ENCODE results near the gene FKBP1B. TPM values are rescaled to one million over a fixed set of nuclear protein-coding genes. Genes with fewer than 3 reads are reported as not detected.
"Not testable (repeated sequence)": the region's sequence is repeated elsewhere in the genome, so short reads cannot be mapped to it uniquely, and the experiment has no call there.

The FKBP1B gene
- total RNA-seq (2012; rRNA removed) = 9.6 and 10.9 TPM in 2 replicates

DNA sequence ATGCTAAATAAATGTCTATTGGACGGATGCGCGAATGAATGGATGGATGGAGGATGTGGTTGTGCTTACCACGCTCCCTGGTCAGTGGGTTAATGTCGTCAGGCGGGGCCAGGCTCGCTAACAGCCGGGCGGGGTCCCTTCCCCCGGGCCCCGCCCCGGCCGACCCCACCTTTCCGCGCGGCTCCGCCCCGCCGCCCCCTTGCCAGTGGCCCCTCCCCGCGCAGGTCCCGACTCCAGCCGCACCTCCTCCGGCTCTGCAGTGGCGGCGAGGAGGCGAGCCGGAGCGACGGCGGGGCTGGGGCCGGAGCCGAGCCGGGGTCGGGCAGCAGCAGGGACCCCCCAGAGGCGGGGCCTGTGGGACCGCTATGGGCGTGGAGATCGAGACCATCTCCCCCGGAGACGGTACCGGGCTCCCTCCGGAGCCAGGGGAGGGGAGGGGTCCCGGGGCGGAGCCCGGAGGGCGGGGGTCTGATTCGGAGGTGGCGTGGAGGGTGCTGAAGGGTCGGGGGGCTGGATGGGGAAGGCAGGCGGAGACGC, at the start of gene FKBP1B:
FKBP1B (plus strand) TSS at position 257 of the 537 bp plus-strand sequence; CDS start at position 366, 109 bp downstream.
- H3K4me3 ChIP-seq (ENCODE audit: low read length) = peak within 1 kb of the TSS; percentile 76
- no peaks in the 10 kb centered on the region for H3K36me3 ChIP-seq (ENCODE audit: insufficient read depth, low read length)
- peak within 1 kb of the TSS; percentile 54 for H3K9ac ChIP-seq (ENCODE audit: low read depth, low read length)
- H3K4me2 ChIP-seq (ENCODE audit: low read length) = peak within 1 kb of the TSS; percentile 91
- H3K4me1 ChIP-seq (ENCODE audit: control insufficient read depth, insufficient read depth, low read length) = peaks cover 15% of the 10 kb centered on the region
- H3K9me3 ChIP-seq (replicated peaks; ENCODE audit: low read length) = no peaks in the 10 kb centered on the region
- no peaks in the 10 kb centered on the region for H3K27me3 ChIP-seq (ENCODE audit: control insufficient read depth, insufficient read depth, low read length)

DNA sequence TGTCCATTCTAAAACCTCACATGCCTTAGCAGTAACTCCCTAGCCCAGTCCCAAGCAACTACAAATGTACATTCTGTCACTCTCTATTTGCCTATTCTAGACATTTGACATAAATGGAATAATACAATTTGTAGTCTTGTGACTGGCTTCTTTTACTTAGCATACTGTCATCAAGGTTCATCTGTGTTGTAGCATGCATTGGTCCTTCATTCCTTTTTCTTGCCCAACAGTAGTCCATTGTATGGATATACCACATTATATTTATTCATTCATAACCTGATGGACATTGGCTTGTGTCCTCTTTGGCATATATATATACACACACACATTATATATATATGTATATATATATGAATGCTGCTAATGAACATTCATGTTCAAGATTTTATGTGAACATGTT, 41.8 kb upstream of the FKBP1B start:
- Histone ChIP-seq H3K4me1 (ENCODE audit: control insufficient read depth, insufficient read depth, low read length) (peaks cover 18% of the 10 kb centered on the region), H3K27me3 (ENCODE audit: control insufficient read depth, insufficient read depth, low read length) (no peaks in the 10 kb centered on the region), H3K4me3 (ENCODE audit: low read length) (no peak overlapping the region), H3K36me3 (ENCODE audit: insufficient read depth, low read length) (no peaks in the 10 kb centered on the region), H3K9me3 (replicated peaks; ENCODE audit: low read length) (no peaks in the 10 kb centered on the region), H3K4me2 (ENCODE audit: low read length) (no peak overlapping the region), H3K9ac (ENCODE audit: low read depth, low read length) (no peak overlapping the region)

DNA sequence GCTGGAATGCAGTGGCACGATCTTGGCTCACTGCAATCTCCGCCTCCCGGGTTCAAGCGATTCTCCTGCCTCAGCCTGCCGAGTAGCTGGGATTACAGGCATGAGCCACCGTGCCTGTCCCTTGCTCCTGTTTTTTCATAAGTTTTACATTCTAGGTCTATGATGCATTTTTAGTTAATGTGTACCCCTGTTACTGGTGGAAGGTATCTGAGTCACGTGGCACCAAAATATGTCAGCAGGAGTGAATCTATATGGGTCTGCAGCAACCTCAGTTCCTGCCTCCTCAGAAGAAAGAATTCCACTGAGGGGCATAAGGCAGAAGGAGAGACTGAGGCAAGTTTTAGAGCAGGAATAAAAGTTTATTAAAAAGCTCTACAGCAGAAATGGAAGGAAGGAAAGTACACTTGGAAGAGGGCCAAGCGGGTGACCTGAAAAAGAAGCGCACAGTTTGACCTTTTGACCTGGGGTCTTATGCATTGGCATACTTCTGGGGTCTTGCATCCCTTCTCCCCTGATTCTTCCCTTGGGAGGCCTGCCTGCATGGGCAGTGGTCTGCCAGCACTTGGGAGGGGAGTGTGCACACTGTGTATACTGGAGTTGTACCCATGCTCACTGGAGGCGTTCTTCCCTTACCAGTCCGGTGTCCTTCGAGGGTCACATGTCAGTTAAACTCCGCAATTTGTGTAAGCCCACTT, 40.7 kb upstream of the FKBP1B start:
- no peak overlapping the region for H3K9ac ChIP-seq (ENCODE audit: low read depth, low read length)

DNA sequence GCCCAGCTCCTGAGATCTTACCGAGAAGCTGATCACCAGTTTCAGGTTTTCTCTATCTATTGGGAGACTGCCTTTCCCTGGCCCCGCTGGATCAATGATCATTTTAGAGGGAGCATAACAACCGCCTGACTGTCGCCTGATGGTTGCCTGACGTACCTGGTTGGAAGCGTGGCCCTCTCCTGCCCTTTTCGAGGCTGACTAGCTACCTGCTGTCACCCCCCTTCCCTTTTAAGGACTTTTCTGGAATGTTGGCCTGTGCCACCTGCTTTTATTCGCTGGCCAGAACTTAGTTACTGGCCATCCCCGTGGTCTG, 40.2 kb upstream of the FKBP1B start:
- Histone ChIP-seq H3K4me3 (ENCODE audit: low read length) (peak overlapping the region; percentile 73), H3K9me3 (replicated peaks; ENCODE audit: low read length) (no peaks in the 10 kb centered on the region), H3K4me1 (ENCODE audit: control insufficient read depth, insufficient read depth, low read length) (peaks cover 18% of the 10 kb centered on the region), H3K4me2 (ENCODE audit: low read length) (peak overlapping the region; percentile 94), H3K36me3 (ENCODE audit: insufficient read depth, low read length) (no peaks in the 10 kb centered on the region), H3K9ac (ENCODE audit: low read depth, low read length) (peak overlapping the region; percentile 79), H3K27me3 (ENCODE audit: control insufficient read depth, insufficient read depth, low read length) (no peaks in the 10 kb centered on the region)

More for the DNA sequence above, 40.7 kb upstream of the FKBP1B start:
- H3K4me2 ChIP-seq (ENCODE audit: low read length) = no peak overlapping the region
- no peaks in the 10 kb centered on the region for H3K36me3 ChIP-seq (ENCODE audit: insufficient read depth, low read length)
- peak overlapping the region; percentile 73 for H3K4me3 ChIP-seq (ENCODE audit: low read length)
- no peaks in the 10 kb centered on the region for H3K9me3 ChIP-seq (replicated peaks; ENCODE audit: low read length)
- H3K4me1 ChIP-seq (ENCODE audit: control insufficient read depth, insufficient read depth, low read length) = peaks cover 18% of the 10 kb centered on the region
- H3K27me3 ChIP-seq (ENCODE audit: control insufficient read depth, insufficient read depth, low read length) = no peaks in the 10 kb centered on the region

DNA sequence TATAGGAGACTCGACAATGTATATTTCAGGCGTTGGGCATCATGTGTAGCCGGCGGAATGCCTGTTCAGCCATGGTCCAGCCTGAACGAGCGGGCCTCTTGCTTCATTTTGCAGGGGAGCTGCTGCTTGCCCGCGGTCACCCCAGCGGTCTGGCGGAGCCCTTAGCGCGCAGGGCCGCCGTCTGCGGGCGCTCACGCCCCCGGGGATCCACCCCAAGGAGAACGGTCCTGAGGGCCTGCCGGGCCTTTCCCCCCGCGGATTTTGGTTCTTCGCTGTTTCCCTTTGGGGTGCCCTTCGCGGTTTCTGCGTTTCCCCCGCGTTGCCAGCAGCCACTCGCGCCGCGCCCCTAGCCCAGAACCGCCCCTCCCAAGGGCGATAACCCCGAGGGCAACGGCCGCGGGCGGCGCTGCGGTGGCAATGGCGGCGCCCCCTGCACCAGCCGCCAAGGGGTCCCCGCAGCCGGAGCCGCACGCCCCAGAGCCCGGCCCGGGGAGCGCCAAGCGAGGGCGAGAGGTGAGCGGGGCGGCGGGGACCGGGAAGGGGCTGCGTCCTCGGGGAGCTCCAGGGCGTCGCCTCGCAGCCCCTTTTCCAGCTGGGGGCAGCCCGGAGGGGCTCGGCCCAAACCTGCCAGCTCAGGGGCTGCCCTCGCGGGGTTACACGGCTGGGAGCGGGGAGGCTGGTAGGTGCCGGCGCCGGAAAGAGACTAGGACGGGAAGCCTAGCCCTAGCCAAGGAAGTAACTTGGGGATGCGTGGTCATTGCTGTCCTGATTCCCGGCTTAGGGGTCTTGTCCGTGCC, 39.7 kb upstream of the FKBP1B start, which contains the start of gene MFSD2B:
MFSD2B (plus strand) TSS at position 406 of the 797 bp plus-strand sequence; CDS start at position 418, 12 bp downstream.
- Histone ChIP-seq H3K36me3 (ENCODE audit: insufficient read depth, low read length) (no peaks in the 10 kb centered on the region), H3K9me3 (replicated peaks; ENCODE audit: low read length) (no peaks in the 10 kb centered on the region), H3K9ac (ENCODE audit: low read depth, low read length) (peak within 1 kb of the TSS; percentile 79), H3K4me3 (ENCODE audit: low read length) (peak within 1 kb of the TSS; percentile 73), H3K4me1 (ENCODE audit: control insufficient read depth, insufficient read depth, low read length) (peaks cover 22% of the 10 kb centered on the region), H3K4me2 (ENCODE audit: low read length) (peak within 1 kb of the TSS; percentile 94), H3K27me3 (ENCODE audit: control insufficient read depth, insufficient read depth, low read length) (no peaks in the 10 kb centered on the region)

DNA sequence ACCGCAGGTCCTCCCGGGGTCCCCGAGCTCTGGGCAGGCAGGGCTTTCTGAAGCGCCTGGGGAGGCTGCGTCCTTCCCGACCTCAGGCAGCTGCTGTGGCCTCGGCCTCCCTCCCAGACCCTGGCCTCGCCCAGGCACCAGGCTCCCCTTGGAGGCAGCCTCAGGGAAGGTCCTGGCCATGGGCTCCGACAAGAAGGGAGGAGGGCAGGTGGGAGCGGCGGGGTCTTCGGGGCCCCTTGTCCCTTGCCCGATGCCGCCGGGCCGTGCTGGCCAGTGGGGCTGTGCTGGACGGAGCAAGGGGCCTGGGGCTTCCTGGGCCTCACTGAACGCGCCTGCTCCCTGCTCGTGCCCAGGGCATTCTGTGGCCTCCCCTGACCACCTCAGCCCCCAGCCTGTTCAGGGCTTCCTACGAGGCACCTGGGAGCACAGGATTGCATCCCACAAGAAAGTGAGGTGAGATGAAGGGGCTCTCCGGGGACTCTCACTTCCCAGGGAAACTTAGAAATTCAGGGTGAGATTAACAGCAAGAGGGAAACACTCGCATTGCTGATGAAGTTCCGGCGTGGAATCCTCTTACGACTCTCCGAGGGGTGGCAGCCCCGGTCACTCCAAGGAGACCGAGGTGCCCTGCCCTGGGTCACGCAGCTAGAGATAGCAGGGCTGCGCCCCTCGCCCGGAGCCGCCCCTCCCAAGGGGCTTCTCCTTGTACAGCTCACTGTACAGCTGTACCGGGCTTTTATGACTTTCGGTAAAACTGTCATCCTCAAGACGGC, 38.9 kb upstream of the FKBP1B start:
- H3K36me3 ChIP-seq (ENCODE audit: insufficient read depth, low read length) = no peaks in the 10 kb centered on the region
- H3K4me2 ChIP-seq (ENCODE audit: low read length) = peak overlapping the region; percentile 94
- peaks cover 30% of the 10 kb centered on the region for H3K4me1 ChIP-seq (ENCODE audit: control insufficient read depth, insufficient read depth, low read length)
- no peaks in the 10 kb centered on the region for H3K27me3 ChIP-seq (ENCODE audit: control insufficient read depth, insufficient read depth, low read length)
- H3K9me3 ChIP-seq (replicated peaks; ENCODE audit: low read length) = no peaks in the 10 kb centered on the region
- H3K4me3 ChIP-seq (ENCODE audit: low read length) = peak overlapping the region; percentile 73
- peak overlapping the region; percentile 79 for H3K9ac ChIP-seq (ENCODE audit: low read depth, low read length)

- Histone ChIP-seq H3K4me1 (ENCODE audit: control insufficient read depth, insufficient read depth, low read length) (peaks cover 38% of the 10 kb centered on the region), H3K9ac (ENCODE audit: low read depth, low read length) (no peak overlapping the region), H3K4me3 (ENCODE audit: low read length) (no peak overlapping the region), H3K27me3 (ENCODE audit: control insufficient read depth, insufficient read depth, low read length) (no peaks in the 10 kb centered on the region), H3K4me2 (ENCODE audit: low read length) (no peak overlapping the region), H3K9me3 (replicated peaks; ENCODE audit: low read length) (no peaks in the 10 kb centered on the region), H3K36me3 (ENCODE audit: insufficient read depth, low read length) (no peaks in the 10 kb centered on the region)
Measured at GRCh38 chr2:24011250-24012104, 38.1 kb upstream of the FKBP1B start.

- Histone ChIP-seq H3K9ac (ENCODE audit: low read depth, low read length) (no peak overlapping the region), H3K9me3 (replicated peaks; ENCODE audit: low read length) (no peaks in the 10 kb centered on the region), H3K4me3 (ENCODE audit: low read length) (no peak overlapping the region), H3K36me3 (ENCODE audit: insufficient read depth, low read length) (no peaks in the 10 kb centered on the region), H3K4me2 (ENCODE audit: low read length) (no peak overlapping the region), H3K27me3 (ENCODE audit: control insufficient read depth, insufficient read depth, low read length) (no peaks in the 10 kb centered on the region), H3K4me1 (ENCODE audit: control insufficient read depth, insufficient read depth, low read length) (peaks cover 45% of the 10 kb centered on the region)
Measured at GRCh38 chr2:24012521-24013188, 36.9 kb upstream of the FKBP1B start.

- peaks cover 39% of the 10 kb centered on the region for H3K4me1 ChIP-seq (ENCODE audit: control insufficient read depth, insufficient read depth, low read length)
- H3K9me3 ChIP-seq (replicated peaks; ENCODE audit: low read length); H3K4me3 ChIP-seq (ENCODE audit: low read length); H3K36me3 ChIP-seq (ENCODE audit: insufficient read depth, low read length); H3K27me3 ChIP-seq (ENCODE audit: control insufficient read depth, insufficient read depth, low read length): not testable (repeated sequence)
- peak overlapping the region; percentile 18 for H3K9ac ChIP-seq (ENCODE audit: low read depth, low read length)
- H3K4me2 ChIP-seq (ENCODE audit: low read length) = peak overlapping the region; percentile 63
Measured at GRCh38 chr2:24014902-24015301, 34.6 kb upstream of the FKBP1B start.

All from skeletal muscle satellite cell (primary cell).